Type B pancreatic cell (in vitro differentiated cells): ENCODE results near the gene MBD3L4. TPM values are rescaled to one million over a fixed set of nuclear protein-coding genes. Genes with fewer than 3 reads are reported as not detected.
"Not testable (repeated sequence)": the region's sequence is repeated elsewhere in the genome, so short reads cannot be mapped to it uniquely, and the experiment has no call there.

Source experiments
- DNase-seq: peaks from one replicate; pipeline ENCODE4 v3.0.0; 2021; ENCODE audit warnings: mixed read lengths; ENCODE audit not compliant: unreplicated experiment; ENCODE audit errors: extremely low spot score
- H3K27ac Mint-ChIP-seq: 2 replicates; pipeline ENCODE4 v1.8.0; 2021; ENCODE audit warnings: mild to moderate bottlenecking, mixed read lengths
- H3K27me3 Mint-ChIP-seq: 2 replicates; pipeline ENCODE4 v1.8.0; 2021; ENCODE audit warnings: mixed read lengths
- H3K36me3 Mint-ChIP-seq: 2 replicates; pipeline ENCODE4 v1.8.0; 2021; ENCODE audit warnings: mixed read lengths
- H3K4me1 Mint-ChIP-seq: one replicate; pipeline ENCODE4 v1.8.0; 2021; ENCODE audit warnings: mixed read lengths; ENCODE audit not compliant: unreplicated experiment
- H3K4me3 Mint-ChIP-seq: 2 replicates; pipeline ENCODE4 v1.8.0; 2021; ENCODE audit warnings: mild to moderate bottlenecking, mixed read lengths
- H3K9me3 Mint-ChIP-seq: 2 replicates; pipeline ENCODE4 v1.8.0; 2021; ENCODE audit warnings: mixed read lengths
- long read RNA-seq: library from polyadenylated mRNA; unstranded; transcript quantifications from one replicate; pipeline ENCODE4 v2.0.0, GENCODE V29; 2020
- total RNA-seq: library from RNA; stranded (reverse); gene quantifications from 2 replicates; pipeline ENCODE4 v1.2.1, GENCODE V29; 2021; ENCODE audit warnings: low replicate concordance
- TF ChIP-seq, protein P1 (sequence below): fragments of 200-600 bp; sonication (generic); conservative IDR thresholded peaks from 2 replicates; pipeline ENCODE4 v1.5.0; 2021; ENCODE audit warnings: antibody characterized with exemption, mild to moderate bottlenecking

The MBD3L4 gene
- not detected in 2 replicates for total RNA-seq
- long read RNA-seq: 0 reads

DNA sequence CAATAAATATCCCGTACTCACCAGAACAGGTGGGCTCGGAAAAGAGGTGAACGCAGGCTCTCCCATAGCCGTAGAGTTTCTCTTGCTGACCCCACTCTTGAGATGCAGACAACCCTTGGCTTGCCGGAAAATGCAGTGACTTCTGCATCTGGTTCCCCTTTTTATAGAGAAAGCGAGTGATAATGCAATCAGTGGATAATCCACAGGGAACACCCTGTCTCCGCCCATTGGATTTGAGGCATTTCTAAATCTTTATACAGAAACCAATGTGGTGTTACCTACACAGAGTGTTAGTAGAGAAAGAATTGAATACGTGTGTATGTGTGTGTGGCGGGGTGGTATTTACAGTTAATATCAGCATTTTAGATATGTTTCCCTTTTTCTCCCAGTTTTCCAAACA lies at the start of gene MBD3L4:
MBD3L4 (minus strand) TSS at position 101 of the 400 bp plus-strand sequence; CDS start at position 66, 35 bp downstream.
- H3K9me3 Mint-ChIP-seq, DNase-seq, H3K4me3 Mint-ChIP-seq, H3K27ac Mint-ChIP-seq, H3K36me3 Mint-ChIP-seq, H3K4me1 Mint-ChIP-seq, H3K27me3 Mint-ChIP-seq: not testable (repeated sequence)

DNA sequence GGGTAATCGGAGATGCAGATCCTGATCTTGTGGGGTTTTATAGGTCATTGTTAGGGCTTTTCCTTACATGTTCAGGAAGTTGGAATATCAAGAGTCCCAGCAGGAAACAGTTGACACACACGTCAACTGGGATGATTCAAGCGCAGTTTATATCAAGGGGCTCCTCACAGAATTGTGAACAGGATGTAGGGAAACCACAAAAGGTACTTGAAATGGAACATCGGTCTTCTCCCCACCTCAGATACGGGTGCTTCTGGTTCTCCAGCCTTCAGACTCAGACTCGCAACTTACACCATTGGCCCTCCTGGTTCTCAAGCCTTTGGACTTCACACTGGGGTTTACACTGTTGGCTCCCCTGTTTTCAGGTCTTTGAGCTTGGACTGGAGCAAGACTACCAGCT lies 49.0 kb upstream of the MBD3L4 start:
- Mint-ChIP-seq H3K4me1 (no peaks in the 10 kb centered on the region), H3K36me3 (peaks cover 51% of the 10 kb centered on the region), H3K27me3 (no peaks in the 10 kb centered on the region), H3K4me3 (no peak overlapping the region), H3K9me3 (peaks cover 17% of the 10 kb centered on the region), H3K27ac (no peak overlapping the region)
- TF ChIP-seq, protein P1, sequence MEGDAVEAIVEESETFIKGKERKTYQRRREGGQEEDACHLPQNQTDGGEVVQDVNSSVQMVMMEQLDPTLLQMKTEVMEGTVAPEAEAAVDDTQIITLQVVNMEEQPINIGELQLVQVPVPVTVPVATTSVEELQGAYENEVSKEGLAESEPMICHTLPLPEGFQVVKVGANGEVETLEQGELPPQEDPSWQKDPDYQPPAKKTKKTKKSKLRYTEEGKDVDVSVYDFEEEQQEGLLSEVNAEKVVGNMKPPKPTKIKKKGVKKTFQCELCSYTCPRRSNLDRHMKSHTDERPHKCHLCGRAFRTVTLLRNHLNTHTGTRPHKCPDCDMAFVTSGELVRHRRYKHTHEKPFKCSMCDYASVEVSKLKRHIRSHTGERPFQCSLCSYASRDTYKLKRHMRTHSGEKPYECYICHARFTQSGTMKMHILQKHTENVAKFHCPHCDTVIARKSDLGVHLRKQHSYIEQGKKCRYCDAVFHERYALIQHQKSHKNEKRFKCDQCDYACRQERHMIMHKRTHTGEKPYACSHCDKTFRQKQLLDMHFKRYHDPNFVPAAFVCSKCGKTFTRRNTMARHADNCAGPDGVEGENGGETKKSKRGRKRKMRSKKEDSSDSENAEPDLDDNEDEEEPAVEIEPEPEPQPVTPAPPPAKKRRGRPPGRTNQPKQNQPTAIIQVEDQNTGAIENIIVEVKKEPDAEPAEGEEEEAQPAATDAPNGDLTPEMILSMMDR: no peak
- DNase-seq: no peak

DNA sequence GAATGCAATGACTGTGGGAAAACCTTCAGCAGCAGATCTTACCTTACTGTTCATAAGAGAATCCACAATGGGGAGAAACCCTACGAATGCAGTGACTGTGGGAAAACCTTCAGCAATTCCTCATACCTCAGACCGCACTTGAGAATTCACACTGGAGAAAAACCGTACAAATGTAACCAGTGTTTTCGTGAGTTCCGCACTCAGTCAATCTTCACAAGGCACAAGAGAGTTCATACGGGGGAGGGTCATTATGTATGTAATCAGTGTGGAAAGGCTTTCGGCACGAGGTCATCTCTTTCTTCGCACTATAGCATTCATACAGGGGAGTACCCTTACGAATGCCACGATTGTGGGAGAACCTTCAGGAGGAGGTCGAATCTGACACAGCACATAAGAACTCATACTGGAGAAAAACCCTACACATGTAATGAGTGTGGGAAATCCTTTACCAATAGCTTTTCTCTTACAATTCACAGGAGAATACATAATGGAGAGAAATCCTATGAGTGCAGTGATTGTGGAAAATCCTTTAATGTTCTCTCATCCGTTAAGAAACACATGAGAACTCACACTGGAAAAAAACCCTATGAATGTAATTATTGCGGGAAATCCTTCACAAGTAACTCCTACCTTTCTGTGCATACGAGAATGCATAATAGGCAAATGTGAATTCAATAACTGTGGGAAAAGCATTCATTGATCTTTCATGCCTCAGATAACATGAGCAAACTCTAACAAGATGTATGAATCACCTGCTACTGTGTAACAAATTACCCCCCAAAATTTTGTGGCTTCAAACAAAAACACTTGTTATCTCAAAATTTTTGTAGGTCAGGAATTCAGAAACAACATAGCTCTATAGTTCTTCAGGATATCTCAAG lies 43.3 kb upstream of the MBD3L4 start:
- H3K4me1 Mint-ChIP-seq: no peaks in the 10 kb centered on the region
- H3K27ac Mint-ChIP-seq: peak overlapping the region; percentile 70

DNA sequence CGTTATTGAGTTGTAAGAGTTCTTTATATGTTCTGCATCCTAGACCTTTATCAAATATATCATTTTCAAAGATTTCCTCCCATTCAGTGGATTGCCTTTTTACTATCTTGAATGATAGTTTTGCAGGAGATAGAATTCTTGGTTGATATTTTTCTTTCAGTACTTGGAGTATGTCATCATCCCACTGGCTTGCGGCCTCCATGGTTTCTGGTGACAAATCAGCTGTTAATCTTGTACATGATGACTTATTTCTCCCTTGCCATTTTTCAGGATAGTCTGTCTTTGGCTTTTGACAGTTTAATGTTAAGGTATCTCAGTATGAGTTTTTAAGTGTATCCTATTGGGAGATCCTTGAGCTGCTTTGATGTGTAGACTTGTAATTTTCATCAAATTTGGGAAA lies 38.0 kb upstream of the MBD3L4 start:
- Mint-ChIP-seq H3K4me3 (no peak overlapping the region), H3K27ac (no peak overlapping the region), H3K36me3 (peaks cover 75% of the 10 kb centered on the region), H3K9me3 (peaks cover 19% of the 10 kb centered on the region), H3K4me1 (no peaks in the 10 kb centered on the region), H3K27me3 (no peaks in the 10 kb centered on the region)
- DNase-seq: no peak
- TF ChIP-seq, protein P1: no peak

More for the DNA sequence above, 43.3 kb upstream of the MBD3L4 start:
- H3K27me3 Mint-ChIP-seq: no peaks in the 10 kb centered on the region
- peaks cover 76% of the 10 kb centered on the region for H3K36me3 Mint-ChIP-seq
- TF ChIP-seq, protein P1: no peak
- no peak for DNase-seq
- H3K9me3 Mint-ChIP-seq: peaks cover 25% of the 10 kb centered on the region
- H3K4me3 Mint-ChIP-seq: no peak overlapping the region

DNA sequence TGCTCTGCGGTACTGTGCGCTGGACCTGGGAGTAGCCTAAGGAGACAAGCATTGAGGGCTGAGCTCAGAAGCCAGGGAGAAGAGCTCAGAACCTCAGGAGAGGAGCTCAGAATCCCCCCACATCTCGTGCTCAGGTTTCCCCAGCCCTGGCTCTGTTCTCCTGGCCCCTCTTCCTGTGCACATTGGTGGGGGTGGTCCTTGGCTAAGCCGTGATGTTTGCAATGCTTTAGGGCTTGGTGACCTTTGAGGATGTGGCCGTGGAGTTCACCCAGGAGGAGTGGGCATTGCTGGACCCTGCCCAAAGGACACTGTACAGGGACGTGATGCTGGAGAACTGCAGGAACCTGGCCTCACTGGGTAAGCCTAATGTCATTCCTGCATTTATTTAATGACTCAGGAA lies 36.2 kb upstream of the MBD3L4 start:
- Mint-ChIP-seq H3K36me3 (peaks cover 65% of the 10 kb centered on the region), H3K4me3 (no peak overlapping the region), H3K4me1 (no peaks in the 10 kb centered on the region), H3K27me3 (no peaks in the 10 kb centered on the region), H3K9me3 (peaks cover 11% of the 10 kb centered on the region), H3K27ac (no peak overlapping the region)
- no peak for DNase-seq
- TF ChIP-seq, protein P1: no peak

DNA sequence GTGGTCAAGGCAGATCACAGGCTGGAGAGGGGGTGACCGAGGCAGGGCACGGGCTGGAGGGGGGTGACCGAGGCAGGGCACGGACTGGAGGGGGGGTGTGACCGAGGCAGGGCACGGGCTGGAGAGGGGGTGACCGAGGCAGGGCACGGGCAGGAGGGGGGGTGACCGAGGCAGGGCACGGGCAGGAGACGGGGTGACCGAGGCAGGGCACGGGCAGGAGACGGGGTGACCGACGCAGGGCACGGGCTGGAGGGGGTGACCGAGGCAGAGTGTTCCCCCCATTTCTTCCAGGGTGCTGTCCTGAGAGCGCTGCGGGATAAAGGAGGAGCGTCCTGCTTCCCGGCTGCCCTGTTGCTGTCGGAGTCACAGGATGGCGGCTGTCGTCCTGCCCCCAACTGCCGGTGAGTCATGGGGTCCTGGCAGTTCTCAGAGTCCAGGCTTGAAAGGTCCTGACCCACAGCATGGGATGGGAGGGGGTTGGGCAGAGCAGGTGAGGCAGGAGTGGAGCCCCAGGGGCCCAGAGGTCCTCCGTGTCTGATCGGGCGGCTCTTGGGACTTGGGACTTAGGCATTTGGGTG lies 34.8 kb upstream of the MBD3L4 start:
- DNase-seq: no peak
- Mint-ChIP-seq H3K9me3 (peaks cover 11% of the 10 kb centered on the region), H3K27ac (no peak overlapping the region), H3K4me1 (no peaks in the 10 kb centered on the region), H3K27me3 (no peaks in the 10 kb centered on the region), H3K4me3 (no peak overlapping the region), H3K36me3 (peaks cover 54% of the 10 kb centered on the region)
- TF ChIP-seq, protein P1: no peak
